BLaER1 (cell line): ENCODE measurements around the gene SLC25A39.

Experiments
- H3K27ac ChIP-seq: shearing (Covaris generic); formaldehyde crosslinking; 2 replicates; pipeline ENCODE4 v1.8.1; 2022
- H3K27me3 ChIP-seq: shearing (Covaris generic); formaldehyde crosslinking; 2 replicates; pipeline ENCODE4 v1.8.1; 2022
- H3K36me3 ChIP-seq: shearing (Covaris generic); formaldehyde crosslinking; 2 replicates; pipeline ENCODE4 v1.8.1; 2022
- H3K4me1 ChIP-seq: shearing (Covaris generic); formaldehyde crosslinking; 2 replicates; pipeline ENCODE4 v1.8.1; 2022
- H3K4me2 ChIP-seq: shearing (Covaris generic); formaldehyde crosslinking; 2 replicates; pipeline ENCODE4 v1.8.1; 2022
- H3K4me3 ChIP-seq: shearing (Covaris generic); formaldehyde crosslinking; 2 replicates; pipeline ENCODE4 v1.8.1; 2022
- H3K9ac ChIP-seq: shearing (Covaris generic); formaldehyde crosslinking; 2 replicates; pipeline ENCODE4 v1.8.1; 2022
- H3K9me3 ChIP-seq: shearing (Covaris generic); formaldehyde crosslinking; 2 replicates; pipeline ENCODE4 v1.8.1; 2022
- H4K20me1 ChIP-seq: shearing (Covaris generic); formaldehyde crosslinking; 2 replicates; pipeline ENCODE4 v1.8.1; 2022
- Cebpa-rat ChIP-seq: shearing (Covaris generic); IDR thresholded peaks from 2 replicates; pipeline ENCODE4 v1.8.1; 2022

Gene SLC25A39

DNA sequence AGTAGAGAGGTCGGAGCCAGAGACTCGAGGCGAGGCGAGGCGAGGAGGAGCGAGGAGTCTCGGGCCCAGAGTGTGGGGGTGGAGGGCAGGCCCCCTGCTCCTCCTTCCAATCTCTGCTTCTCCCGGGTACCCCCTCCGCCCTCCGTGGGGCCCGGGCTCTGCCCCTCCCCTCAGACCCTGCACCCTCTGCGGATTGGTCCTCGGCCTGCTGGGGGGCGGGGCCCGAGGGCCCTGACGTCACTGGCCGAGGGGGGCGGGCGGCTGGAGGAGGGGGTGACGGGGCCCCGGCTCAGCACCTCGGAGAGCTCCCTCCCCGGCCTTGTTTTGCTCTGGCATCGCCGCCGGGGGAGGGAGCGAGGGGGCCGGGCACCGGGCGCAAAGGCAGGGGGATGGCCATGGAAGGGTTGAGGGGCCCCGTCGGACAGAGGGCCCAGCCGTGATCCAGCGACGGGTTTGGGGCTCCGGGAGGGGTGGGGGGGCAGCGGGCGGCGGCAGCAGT lies 16.3 kb downstream of the SLC25A39 start, which contains the start of gene RUNDC3A:
RUNDC3A (plus strand) TSS at position 282 of the 499 bp plus-strand sequence. CDS start 232 bp downstream, outside the sequence.
- Histone ChIP-seq H3K9me3 (no peaks in the 10 kb centered on the region), H3K27ac (no peak within 1 kb of the TSS), H3K36me3 (no peaks in the 10 kb centered on the region), H3K4me1 (peaks cover 15% of the 10 kb centered on the region), H4K20me1 (peaks cover 27% of the 10 kb centered on the region; the same call in 1 of the 2 replicates), H3K9ac (no peak within 1 kb of the TSS), H3K4me3 (peak within 1 kb of the TSS; percentile 61), H3K4me2 (peak within 1 kb of the TSS; percentile 88), H3K27me3 (peaks cover 37% of the 10 kb centered on the region)
- TF ChIP-seq Cebpa-rat: no peak

DNA sequence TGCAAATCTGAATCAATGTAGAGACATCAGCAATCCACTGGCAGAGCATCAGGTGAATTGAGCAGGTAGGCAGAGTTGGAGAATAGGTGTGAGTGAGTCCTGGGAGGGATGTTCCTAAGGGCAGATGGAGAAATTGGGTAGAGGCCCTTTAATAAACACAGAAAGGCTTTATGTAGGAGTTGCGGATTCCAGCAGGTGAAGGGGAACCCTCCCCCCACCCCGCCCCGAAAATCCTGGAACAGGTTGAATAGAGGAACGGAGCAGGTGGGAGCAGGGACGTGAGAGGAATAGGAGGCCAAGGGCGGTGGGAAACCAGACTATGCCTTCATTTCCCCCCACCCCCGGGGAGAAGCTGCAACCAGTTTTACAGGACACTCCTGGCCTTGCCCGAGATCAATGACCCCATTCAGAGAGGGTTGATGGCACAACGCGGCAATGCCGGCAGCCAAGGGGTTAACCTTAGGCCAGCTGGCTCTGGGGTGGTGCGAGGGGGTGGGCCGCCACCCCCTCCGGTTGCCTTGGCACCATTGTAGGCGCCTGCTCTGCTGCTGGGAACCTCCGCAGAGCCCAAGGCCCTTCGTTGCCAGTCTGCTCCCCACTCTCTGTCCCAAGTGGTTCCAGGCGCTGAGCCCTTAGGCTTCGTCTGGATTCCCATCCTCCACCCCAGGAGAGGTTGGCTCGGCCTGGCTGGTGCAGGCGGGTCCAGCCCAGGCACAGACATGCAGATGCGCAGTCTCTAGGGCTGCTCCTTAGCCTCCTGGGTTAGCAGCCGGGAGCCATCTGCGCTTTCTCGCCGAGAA lies 17.0 kb downstream of the SLC25A39 start:
- H3K4me3 ChIP-seq: peak overlapping the region; percentile 61
- H3K9me3 ChIP-seq: no peaks in the 10 kb centered on the region
- peaks cover 15% of the 10 kb centered on the region for H3K4me1 ChIP-seq
- peaks cover 30% of the 10 kb centered on the region for H3K27me3 ChIP-seq
- H4K20me1 ChIP-seq: peaks cover 27% of the 10 kb centered on the region; the same call in 1 of the 2 replicates
- no peaks in the 10 kb centered on the region for H3K36me3 ChIP-seq
- H3K27ac ChIP-seq: no peak overlapping the region
- TF ChIP-seq Cebpa-rat: no peak
- peak overlapping the region; percentile 88 for H3K4me2 ChIP-seq
- no peak overlapping the region for H3K9ac ChIP-seq

DNA sequence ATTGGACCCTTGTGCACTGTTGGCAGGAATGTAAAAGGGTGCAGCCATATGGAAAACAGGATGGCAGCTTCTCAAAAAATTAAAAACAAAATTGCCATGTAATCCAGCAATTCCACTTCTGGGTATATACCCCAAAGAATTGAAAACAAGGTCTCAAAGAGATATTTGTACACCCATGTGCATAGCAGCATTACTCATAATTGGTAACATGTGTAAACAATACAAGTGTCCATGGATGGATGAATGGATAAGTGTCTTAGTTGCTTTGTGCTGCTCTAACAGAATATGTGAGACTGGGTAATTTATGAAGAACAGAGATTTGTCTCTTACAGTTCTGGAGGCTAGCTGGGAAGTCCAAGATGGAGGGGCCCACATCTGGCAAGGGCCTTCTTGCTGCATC lies 20.0 kb downstream of the SLC25A39 start:
- H3K27me3 ChIP-seq: peaks cover 13% of the 10 kb centered on the region; the same call in 1 of the 2 replicates
- no peak overlapping the region for H3K9ac ChIP-seq
- H3K4me1 ChIP-seq: peaks cover 8% of the 10 kb centered on the region
- H3K36me3 ChIP-seq: no peaks in the 10 kb centered on the region
- H3K4me3 ChIP-seq: no peak overlapping the region
- H3K4me2 ChIP-seq: no peak overlapping the region
- no peaks in the 10 kb centered on the region for H3K9me3 ChIP-seq
- peaks cover 15% of the 10 kb centered on the region; the same call in 1 of the 2 replicates for H4K20me1 ChIP-seq
- TF ChIP-seq Cebpa-rat: no peak
- H3K27ac ChIP-seq: no peak overlapping the region

DNA sequence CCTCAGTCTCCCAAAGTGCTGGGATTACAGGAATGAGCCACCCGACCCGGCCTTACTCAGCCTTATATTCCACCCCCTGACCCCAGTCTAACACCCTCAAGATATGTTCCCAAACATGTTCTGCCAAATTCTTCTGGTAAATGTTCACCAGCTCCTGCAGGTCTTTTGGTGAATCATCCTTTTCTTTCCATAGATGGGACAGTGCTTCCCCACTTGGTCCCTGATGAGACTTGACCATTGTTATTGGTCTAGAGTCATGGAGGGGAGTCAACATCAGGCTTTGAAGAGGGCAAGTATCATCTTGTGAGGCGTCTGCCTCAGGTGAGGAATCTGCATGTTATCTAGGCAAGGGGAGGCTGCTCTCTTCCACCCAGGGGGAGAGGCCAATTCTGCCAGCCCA lies 26.6 kb downstream of the SLC25A39 start:
- H3K4me1 ChIP-seq: no peaks in the 10 kb centered on the region
- no peak overlapping the region for H3K27ac ChIP-seq
- H3K27me3 ChIP-seq: no peaks in the 10 kb centered on the region
- no peaks in the 10 kb centered on the region for H4K20me1 ChIP-seq
- no peak overlapping the region for H3K9ac ChIP-seq
- no peaks in the 10 kb centered on the region for H3K36me3 ChIP-seq
- no peaks in the 10 kb centered on the region for H3K9me3 ChIP-seq
- H3K4me2 ChIP-seq: no peak overlapping the region
- no peak for TF ChIP-seq Cebpa-rat
- no peak overlapping the region for H3K4me3 ChIP-seq

DNA sequence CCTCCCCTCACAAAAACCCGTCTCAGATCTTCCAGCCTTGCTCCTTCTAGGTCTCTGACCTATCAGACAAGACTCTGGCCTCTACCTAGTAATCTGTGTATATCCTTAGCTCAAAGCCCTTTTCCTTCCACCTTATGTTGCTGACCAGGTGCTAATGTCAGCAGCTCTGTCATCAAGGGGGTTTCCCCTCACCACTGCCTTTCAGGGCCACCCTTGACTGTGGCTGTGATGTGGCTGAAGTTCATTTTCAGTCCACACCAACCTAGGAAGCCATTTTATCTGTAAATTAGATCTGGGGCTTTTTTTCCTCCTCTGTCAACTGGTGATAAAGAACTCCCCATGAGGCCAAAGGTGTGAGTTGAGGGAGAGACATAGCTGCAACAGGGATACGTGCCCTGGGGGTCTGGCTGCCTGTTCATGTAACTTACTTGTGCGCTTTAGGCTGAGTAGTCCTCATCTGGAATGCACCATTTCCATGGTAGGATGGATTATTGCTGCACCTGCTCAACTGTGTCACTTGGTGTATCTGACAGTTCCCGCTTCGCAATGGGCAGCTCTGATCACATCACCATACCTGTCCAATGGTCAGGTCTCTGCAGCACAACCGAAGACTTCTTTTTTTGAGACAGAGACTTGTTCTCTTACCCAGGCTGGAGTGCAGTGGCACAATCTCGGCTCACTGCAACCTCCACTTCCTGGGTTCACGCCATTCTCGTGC lies 31.0 kb downstream of the SLC25A39 start:
- Histone ChIP-seq H3K9me3 (no peaks in the 10 kb centered on the region), H3K4me3 (no peak overlapping the region), H3K27ac (no peak overlapping the region), H3K4me1 (no peaks in the 10 kb centered on the region), H3K27me3 (no peaks in the 10 kb centered on the region), H3K4me2 (no peak overlapping the region), H3K9ac (no peak overlapping the region), H3K36me3 (no peaks in the 10 kb centered on the region), H4K20me1 (no peaks in the 10 kb centered on the region)
- no peak for TF ChIP-seq Cebpa-rat

DNA sequence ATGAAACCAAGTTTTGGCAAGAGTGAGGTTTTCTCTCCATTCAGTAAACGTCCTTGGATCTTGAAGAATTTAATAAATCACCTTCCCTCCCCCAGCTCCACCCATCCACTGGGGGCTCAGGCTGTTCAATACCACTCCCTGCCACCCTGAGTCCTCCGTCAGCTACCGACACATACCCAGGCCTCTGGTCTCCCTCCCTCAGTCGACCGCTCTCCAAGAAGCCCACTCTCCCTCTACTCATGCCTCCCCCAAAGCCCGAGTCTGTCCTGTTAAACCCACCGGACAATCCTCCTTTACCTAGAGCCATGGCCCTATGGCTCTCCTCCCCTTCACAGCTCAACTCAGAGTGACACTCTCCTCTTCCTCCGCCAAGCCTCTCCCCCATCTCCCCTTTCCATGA lies 37.0 kb downstream of the SLC25A39 start:
- H3K9ac ChIP-seq: no peak overlapping the region
- no peak for TF ChIP-seq Cebpa-rat
- no peaks in the 10 kb centered on the region for H3K9me3 ChIP-seq
- no peaks in the 10 kb centered on the region for H3K36me3 ChIP-seq
- no peaks in the 10 kb centered on the region for H4K20me1 ChIP-seq
- no peak overlapping the region for H3K4me2 ChIP-seq
- no peak overlapping the region for H3K4me3 ChIP-seq
- no peaks in the 10 kb centered on the region for H3K4me1 ChIP-seq
- H3K27me3 ChIP-seq: no peaks in the 10 kb centered on the region
- H3K27ac ChIP-seq: no peak overlapping the region

DNA sequence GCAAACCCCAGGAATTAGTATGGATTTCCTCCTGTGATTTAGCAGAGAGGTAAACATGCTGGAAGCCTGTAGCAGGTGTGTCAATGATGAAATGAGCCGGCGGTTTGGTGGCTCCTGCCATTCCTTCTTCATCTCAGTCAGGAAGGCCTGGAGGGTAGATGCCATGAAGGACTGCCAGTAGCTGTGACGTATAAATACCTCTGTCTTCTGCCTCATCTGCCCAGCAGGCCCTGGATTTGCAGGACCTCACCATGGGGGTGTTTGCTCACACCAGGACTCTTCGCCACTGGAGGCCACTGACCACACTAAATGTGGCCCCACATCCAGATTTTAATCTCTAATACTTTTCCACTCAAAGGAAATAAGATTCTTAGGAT lies 40.6 kb downstream of the SLC25A39 start:
- H3K9ac ChIP-seq: no peak overlapping the region
- H3K4me2 ChIP-seq: no peak overlapping the region
- H3K9me3 ChIP-seq: no peaks in the 10 kb centered on the region
- H3K27me3 ChIP-seq: no peaks in the 10 kb centered on the region
- no peak overlapping the region for H3K27ac ChIP-seq
- H4K20me1 ChIP-seq: no peaks in the 10 kb centered on the region
- no peaks in the 10 kb centered on the region for H3K36me3 ChIP-seq
- no peak for TF ChIP-seq Cebpa-rat
- peaks cover 18% of the 10 kb centered on the region for H3K4me1 ChIP-seq
- H3K4me3 ChIP-seq: no peak overlapping the region

DNA sequence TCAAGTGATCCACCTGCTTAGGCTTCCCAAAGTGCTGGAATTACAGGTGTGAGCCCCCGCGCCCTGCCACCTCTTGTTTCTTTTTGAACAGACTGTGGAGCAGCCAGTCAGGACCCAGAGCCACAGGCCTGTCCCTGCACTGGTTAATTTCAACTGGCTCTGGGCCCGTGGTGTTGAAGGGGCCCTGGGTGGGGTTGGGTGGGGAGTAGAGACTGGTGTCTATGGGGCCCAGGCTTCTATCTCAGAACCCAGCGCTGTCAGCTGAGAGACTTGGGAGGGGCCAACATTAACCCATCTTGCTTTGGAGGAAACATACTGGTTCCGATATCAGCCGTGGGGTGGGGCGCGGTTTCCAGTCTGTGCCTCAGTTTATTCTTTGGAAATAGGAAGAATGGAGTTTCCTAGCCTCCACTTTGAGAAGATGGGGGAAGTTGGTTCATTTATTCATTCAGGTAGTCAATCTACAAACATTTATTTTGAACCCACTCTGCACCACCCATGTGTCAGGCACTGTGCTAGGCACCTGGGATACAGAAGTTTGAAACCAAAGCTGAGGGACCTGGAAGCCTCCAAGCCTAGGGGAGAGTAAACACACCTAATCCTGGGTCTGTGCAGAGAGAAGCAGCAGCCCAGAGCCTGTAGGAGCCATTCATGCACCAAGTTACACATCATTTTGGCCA lies 41.1 kb downstream of the SLC25A39 start:
- no peak for TF ChIP-seq Cebpa-rat
- Histone ChIP-seq H3K9ac (no peak overlapping the region), H3K4me1 (peaks cover 24% of the 10 kb centered on the region)

DNA sequence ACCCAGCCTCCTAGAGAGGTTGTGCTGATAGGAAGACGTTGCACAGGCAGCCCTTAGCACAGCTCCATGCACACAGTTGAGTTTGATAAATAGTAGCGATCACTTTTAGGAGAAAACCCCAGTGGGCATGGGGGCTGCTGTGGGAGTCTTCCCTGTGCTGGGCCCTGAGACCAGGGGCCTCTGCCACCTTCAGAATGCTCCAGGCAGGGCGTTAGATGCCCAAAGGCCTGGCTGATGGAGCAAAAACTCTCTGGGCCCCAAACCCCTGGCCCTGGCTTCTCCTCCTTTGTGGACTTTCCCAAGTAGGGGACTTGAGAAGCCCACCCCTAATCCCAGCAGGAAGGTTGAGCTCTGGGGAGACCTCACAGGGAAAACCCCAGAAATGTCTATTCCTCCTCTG lies 42.4 kb downstream of the SLC25A39 start:
- H3K27me3 ChIP-seq: no peaks in the 10 kb centered on the region
- H3K4me1 ChIP-seq: peaks cover 28% of the 10 kb centered on the region
- no peak for TF ChIP-seq Cebpa-rat
- no peak overlapping the region for H3K9ac ChIP-seq
- H3K36me3 ChIP-seq: no peaks in the 10 kb centered on the region
- no peak overlapping the region for H3K4me3 ChIP-seq
- no peak overlapping the region for H3K4me2 ChIP-seq
- H3K27ac ChIP-seq: no peak overlapping the region
- H4K20me1 ChIP-seq: no peaks in the 10 kb centered on the region
- no peaks in the 10 kb centered on the region for H3K9me3 ChIP-seq

More for the DNA sequence above, 41.1 kb downstream of the SLC25A39 start:
- Histone ChIP-seq H3K4me3 (no peak overlapping the region), H3K9me3 (no peaks in the 10 kb centered on the region), H3K27me3 (no peaks in the 10 kb centered on the region), H3K4me2 (no peak overlapping the region), H4K20me1 (no peaks in the 10 kb centered on the region), H3K36me3 (no peaks in the 10 kb centered on the region), H3K27ac (no peak overlapping the region)
